IgD-negative memory B cell (primary cell): ENCODE results near the gene KRTDAP. TPM values are rescaled to one million over a fixed set of nuclear protein-coding genes. Genes with fewer than 3 reads are reported as not detected.

Experiments
- H3K27ac Mint-ChIP-seq, 3 donors: one replicate each; pipeline ENCODE4 v1.8.0; 2020 to 2022; ENCODE audit warnings: mild to moderate bottlenecking in 3 of 3, mixed read lengths in 3 of 3, moderate library complexity in 1 of 3
- H3K27me3 Mint-ChIP-seq: one replicate; pipeline ENCODE4 v1.8.0; 2021; ENCODE audit warnings: mixed read lengths
- H3K36me3 Mint-ChIP-seq: one replicate; pipeline ENCODE4 v1.8.0; 2020; ENCODE audit warnings: mild to moderate bottlenecking, mixed read lengths
- H3K4me1 Mint-ChIP-seq, 3 donors: one replicate each; pipeline ENCODE4 v1.8.0; 2020 to 2022; ENCODE audit warnings: mixed read lengths in 3 of 3, mild to moderate bottlenecking in 1 of 3
- H3K4me3 Mint-ChIP-seq, 4 donors: one replicate each; pipeline ENCODE4 v1.8.0; 2020 to 2022; ENCODE audit warnings: mild to moderate bottlenecking in 4 of 4, mixed read lengths in 4 of 4, moderate library complexity in 3 of 4
- H3K9me3 Mint-ChIP-seq, 3 donors: one replicate each; pipeline ENCODE4 v1.8.0; 2020 to 2021; ENCODE audit warnings: mixed read lengths in 3 of 3, mild to moderate bottlenecking in 1 of 3
- polyA plus RNA-seq: library from polyadenylated mRNA; unstranded; fragments of 300-500 nt; fragmentation: Illumina TruSeq; gene quantifications from one replicate; pipeline ENCODE4 v1.2.3, GENCODE V29; 2021

KRTDAP gene
- polyA plus RNA-seq, 1 donor from 2014 or later = not detected

DNA sequence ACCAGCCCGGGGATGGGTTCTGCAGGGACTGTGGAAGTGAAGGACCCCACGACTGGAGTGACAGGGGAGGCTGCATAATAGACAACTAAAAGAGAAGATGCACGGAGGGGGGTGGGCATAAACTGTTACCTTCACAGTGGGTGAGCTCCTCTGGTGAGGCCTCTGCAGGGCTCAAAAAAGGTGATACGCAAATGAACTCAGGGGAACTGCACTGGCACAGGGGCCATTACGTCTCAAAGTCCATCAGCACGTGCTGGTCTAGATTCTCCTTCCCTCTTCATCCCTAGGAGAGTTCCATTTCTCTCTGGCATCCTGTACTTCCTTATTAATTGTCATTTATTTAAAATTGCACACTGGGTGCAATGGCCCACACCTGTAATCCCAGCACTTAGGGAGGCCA is 50.3 kb downstream of the KRTDAP start:
- Mint-ChIP-seq H3K4me1 (peaks cover 14 to 44% (median 36%) of the 10 kb centered on the region in 3 donors), H3K4me3 (peak overlapping the region in 1 of 4 donors; percentile 63), H3K9me3 (no peaks in the 10 kb centered on the region), H3K27me3 (peaks cover 11% of the 10 kb centered on the region), H3K36me3 (peaks cover 3% of the 10 kb centered on the region), H3K27ac (no peak overlapping the region)

GRCh38 chr19:35438527-35438926 is 51.7 kb downstream of the KRTDAP start:
- peak overlapping the region in 1 of 3 donors; percentile 46 for H3K27ac Mint-ChIP-seq
- peaks cover 13% of the 10 kb centered on the region for H3K27me3 Mint-ChIP-seq
- no peaks in the 10 kb centered on the region for H3K9me3 Mint-ChIP-seq
- peaks cover 3% of the 10 kb centered on the region for H3K36me3 Mint-ChIP-seq
- H3K4me1 Mint-ChIP-seq = peaks cover 14 to 44% (median 33%) of the 10 kb centered on the region in 3 donors
- no peak overlapping the region for H3K4me3 Mint-ChIP-seq

DNA sequence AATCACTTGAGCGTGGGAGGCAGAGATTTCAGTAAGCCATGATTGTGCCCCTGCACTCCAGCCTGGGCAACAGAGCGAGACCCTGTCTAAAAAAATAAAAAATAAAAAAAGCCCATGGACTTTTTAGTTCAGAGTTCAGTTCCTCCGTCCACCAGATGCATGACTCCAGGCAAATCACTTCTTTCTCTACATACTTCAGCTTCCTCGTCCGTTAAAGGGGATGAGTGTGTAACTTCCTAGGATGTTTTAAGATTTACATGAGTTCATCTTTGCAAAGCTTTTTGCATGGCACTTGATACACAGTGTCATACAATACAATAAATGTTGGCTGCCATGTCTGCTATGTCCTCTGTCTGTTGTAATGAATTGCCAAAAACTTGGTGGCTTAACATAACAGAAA is 52.2 kb downstream of the KRTDAP start:
- H3K4me3 Mint-ChIP-seq = no peak overlapping the region
- no peak overlapping the region for H3K27ac Mint-ChIP-seq
- peaks cover 14 to 44% (median 33%) of the 10 kb centered on the region in 3 donors for H3K4me1 Mint-ChIP-seq

GRCh38 chr19:35437406-35437951 is 52.8 kb downstream of the KRTDAP start:
- Mint-ChIP-seq H3K9me3 (peaks cover 0 to 2% (median 0%) of the 10 kb centered on the region in 3 donors), H3K27ac (no peak overlapping the region), H3K36me3 (peaks cover 3% of the 10 kb centered on the region), H3K4me1 (peaks cover 13 to 41% (median 29%) of the 10 kb centered on the region in 3 donors), H3K4me3 (peak overlapping the region in 1 of 4 donors; percentile 1), H3K27me3 (peaks cover 13% of the 10 kb centered on the region)

More for the DNA sequence above, 52.2 kb downstream of the KRTDAP start:
- Mint-ChIP-seq H3K36me3 (peaks cover 3% of the 10 kb centered on the region), H3K27me3 (peaks cover 13% of the 10 kb centered on the region), H3K9me3 (no peaks in the 10 kb centered on the region)

Other genes starting within 250 kb of the KRTDAP start
- gene LSR, start 241.5 kb downstream of the KRTDAP start, polyA plus RNA-seq = 49.1 TPM
- gene USF2, start 221.5 kb downstream of the KRTDAP start, polyA plus RNA-seq = 11.5 TPM
- gene HAMP, start 207.9 kb downstream of the KRTDAP start, polyA plus RNA-seq = not detected
- 0.25 TPM for gene MAG, start 198.3 kb downstream of the KRTDAP start, polyA plus RNA-seq
- 494 TPM for gene CD22, start 161.3 kb downstream of the KRTDAP start, polyA plus RNA-seq
- gene FFAR1, start 142.6 kb downstream of the KRTDAP start, polyA plus RNA-seq = 0.24 TPM
- gene FFAR3, start 132.0 kb downstream of the KRTDAP start, polyA plus RNA-seq = not detected
- not detected for gene GPR42, start 119.4 kb downstream of the KRTDAP start, polyA plus RNA-seq
- not detected for gene FFAR2, start 42.2 kb downstream of the KRTDAP start, polyA plus RNA-seq
- 1.1 TPM for gene DMKN, start 23.2 kb upstream of the KRTDAP start, polyA plus RNA-seq
- not detected for gene SBSN, start 37.8 kb upstream of the KRTDAP start, polyA plus RNA-seq
- not detected for gene GAPDHS, start 43.0 kb upstream of the KRTDAP start, polyA plus RNA-seq
- 146 TPM for gene TMEM147, start 55.2 kb upstream of the KRTDAP start, polyA plus RNA-seq
- gene ATP4A, start 73.2 kb upstream of the KRTDAP start, polyA plus RNA-seq = not detected
- gene PMIS2, start 95.7 kb upstream of the KRTDAP start, polyA plus RNA-seq = not detected
- 11.4 TPM for gene HAUS5, start 122.3 kb upstream of the KRTDAP start, polyA plus RNA-seq
- 76.5 TPM for gene RBM42, start 138.6 kb upstream of the KRTDAP start, polyA plus RNA-seq
- gene ETV2, start 151.3 kb upstream of the KRTDAP start, polyA plus RNA-seq = 0.50 TPM
- 814 TPM for gene COX6B1, start 157.9 kb upstream of the KRTDAP start, polyA plus RNA-seq
- not detected for gene UPK1A, start 176.1 kb upstream of the KRTDAP start, polyA plus RNA-seq
- 31.6 TPM for gene ZBTB32, start 214.1 kb upstream of the KRTDAP start, polyA plus RNA-seq
- 2.7 TPM for gene KMT2B, start 227.5 kb upstream of the KRTDAP start, polyA plus RNA-seq